Cerebellar nuclear complex (tissue), 1 donor: ENCODE measurements around the gene HES7.
A peak's percentile ranks its signal among the peaks of the same experiment; 100 is the strongest.

Source experiments
- DNase-seq, 2 experiments: peaks; one replicate each; lab custom pipeline; 2025; lab: John Stamatoyannopoulos, UW

Gene HES7

GRCh38 chr17:8155231-8155995 is 31.5 kb upstream of the HES7 start:
- DNase-seq, result no peak

- DNase-seq, result no peak
These were observed 30.8 kb upstream of the HES7 start for GRCh38 chr17:8154608-8155155.

- DNase-seq, result peak; percentile 18 to 47
These were observed 30.2 kb upstream of the HES7 start for GRCh38 chr17:8153957-8154607.

- DNase-seq, result no peak
These were observed 29.6 kb upstream of the HES7 start for GRCh38 chr17:8153525-8153956.

GRCh38 chr17:8153031-8153451 is 29.1 kb upstream of the HES7 start:
- no peak for DNase-seq

- peak; percentile 90 to 98 for DNase-seq
These were observed 28.3 kb upstream of the HES7 start, which contains the start of gene PER1 for GRCh38 chr17:8152112-8152775. Gene PER1, minus strand, starts transcription at chr17:8152404. Its CDS starts 1,698 bp downstream, at chr17:8150706.

GRCh38 chr17:8151641-8152111 is 27.8 kb upstream of the HES7 start:
- peak in 1 of 2 experiments; percentile 13 for DNase-seq

GRCh38 chr17:8151120-8151640 is 27.3 kb upstream of the HES7 start:
- DNase-seq, result peak; percentile 51 to 75

- no peak for DNase-seq
These were observed 26.6 kb upstream of the HES7 start for GRCh38 chr17:8150194-8151119.

GRCh38 chr17:8149419-8150193 is 25.7 kb upstream of the HES7 start:
- DNase-seq, result no peak

GRCh38 chr17:8148560-8148959 is 24.7 kb upstream of the HES7 start:
- no peak for DNase-seq

- no peak for DNase-seq
These were observed 24.0 kb upstream of the HES7 start for GRCh38 chr17:8147805-8148404.

GRCh38 chr17:8147141-8147804 is 23.4 kb upstream of the HES7 start:
- no peak for DNase-seq

- DNase-seq, result no peak
These were observed 22.7 kb upstream of the HES7 start for GRCh38 chr17:8146381-8147140.

- no peak for DNase-seq
These were observed 21.9 kb upstream of the HES7 start for GRCh38 chr17:8145811-8146210.

- DNase-seq, result no peak
These were observed 20.7 kb upstream of the HES7 start for GRCh38 chr17:8144401-8145231.

- no peak for DNase-seq
These were observed 19.9 kb upstream of the HES7 start for GRCh38 chr17:8143581-8144400.
